HG03378 (cell line): ENCODE data around the gene OPHN1.

Source experiments
- ATAC-seq: cut with Tn5 transposase; IDR thresholded peaks from one replicate; pipeline ENCODE4 v1.9.1; 2021; ENCODE audit warnings: mild to moderate bottlenecking, moderate library complexity; ENCODE audit not compliant: unreplicated experiment

The OPHN1 gene

DNA sequence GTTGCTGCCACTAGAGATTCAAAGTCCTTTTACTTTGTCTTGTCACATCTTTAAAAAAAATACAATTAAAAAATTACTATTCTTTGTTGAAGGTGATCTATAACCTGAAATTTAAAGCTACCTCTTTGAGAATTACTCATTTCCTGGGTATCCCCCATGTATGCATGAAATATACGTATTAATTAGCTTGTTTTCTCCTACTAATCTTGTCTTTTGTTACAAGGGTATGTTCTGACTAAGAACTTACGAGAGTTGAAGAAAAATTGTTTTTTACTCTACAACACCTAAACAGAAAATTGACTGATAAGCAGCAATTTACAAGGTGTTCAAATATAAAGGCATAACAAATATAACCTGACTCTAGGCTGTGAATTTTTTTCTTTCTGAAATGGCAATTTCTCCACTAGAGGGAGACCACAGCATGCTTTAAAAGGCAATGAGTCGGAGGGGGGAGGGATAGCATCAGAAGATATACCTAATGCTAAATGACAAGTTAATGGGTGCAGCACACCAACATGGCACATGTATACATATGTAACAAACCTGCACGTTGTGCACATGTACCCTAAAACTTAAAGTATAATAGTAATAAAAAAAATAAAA, 249.6 kb downstream of the OPHN1 start:
- no peak for ATAC-seq

DNA sequence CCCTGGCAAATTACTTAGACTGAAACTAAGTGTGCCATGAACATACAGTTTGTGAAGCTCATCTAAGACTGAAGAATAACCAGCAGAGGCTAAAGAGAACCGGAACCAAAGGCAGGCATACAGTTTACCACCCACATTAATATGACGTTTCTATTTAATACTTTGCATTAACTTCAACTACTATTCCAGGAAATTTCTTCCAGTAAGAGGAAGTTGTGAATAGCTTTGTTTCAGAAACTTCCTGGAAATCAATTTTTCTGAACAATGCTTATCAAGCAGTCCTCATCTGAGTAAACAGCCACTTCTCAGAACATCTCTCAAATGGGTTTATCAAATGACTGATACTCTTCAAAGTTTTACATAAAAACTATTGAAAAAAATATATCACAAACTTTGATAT, 252.7 kb downstream of the OPHN1 start:
- no peak for ATAC-seq

DNA sequence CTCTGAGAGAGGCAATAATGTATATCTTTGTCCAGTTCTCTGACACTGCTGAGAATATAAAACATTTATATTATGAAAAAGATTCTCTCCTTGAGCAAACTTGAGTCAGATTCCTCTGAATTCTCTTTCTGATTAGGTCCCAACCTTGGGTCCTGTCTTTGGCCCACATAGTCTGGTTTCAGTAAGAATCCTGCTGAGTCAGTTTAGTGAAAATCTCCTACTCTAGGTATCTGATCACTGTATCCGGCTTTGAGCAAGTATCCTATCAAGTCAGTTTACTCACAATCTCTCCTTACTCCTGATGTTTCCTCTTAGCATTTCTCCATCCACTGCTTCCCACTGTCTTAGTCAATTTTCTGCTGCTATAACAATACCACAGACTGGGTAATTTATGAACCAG, 253.9 kb downstream of the OPHN1 start:
- ATAC-seq: no peak

DNA sequence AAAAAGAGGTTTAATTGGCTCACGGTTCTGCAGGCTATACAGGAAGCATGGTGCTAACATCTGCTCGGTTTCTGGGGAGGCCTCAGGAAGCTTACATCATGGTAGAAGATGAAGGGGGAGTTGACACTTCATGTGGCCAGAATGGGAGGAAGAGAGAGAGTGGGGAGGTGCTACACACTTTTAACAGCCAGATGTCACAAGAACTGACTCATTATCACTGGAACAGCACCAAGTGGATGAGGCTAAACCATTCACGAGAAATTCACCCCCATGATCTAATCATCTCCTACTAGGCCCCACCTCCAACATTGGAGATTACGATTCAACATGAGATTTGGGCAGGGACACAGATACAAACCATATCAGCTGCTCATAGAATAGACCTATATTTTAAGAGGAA, 255.8 kb downstream of the OPHN1 start:
- ATAC-seq: no peak

DNA sequence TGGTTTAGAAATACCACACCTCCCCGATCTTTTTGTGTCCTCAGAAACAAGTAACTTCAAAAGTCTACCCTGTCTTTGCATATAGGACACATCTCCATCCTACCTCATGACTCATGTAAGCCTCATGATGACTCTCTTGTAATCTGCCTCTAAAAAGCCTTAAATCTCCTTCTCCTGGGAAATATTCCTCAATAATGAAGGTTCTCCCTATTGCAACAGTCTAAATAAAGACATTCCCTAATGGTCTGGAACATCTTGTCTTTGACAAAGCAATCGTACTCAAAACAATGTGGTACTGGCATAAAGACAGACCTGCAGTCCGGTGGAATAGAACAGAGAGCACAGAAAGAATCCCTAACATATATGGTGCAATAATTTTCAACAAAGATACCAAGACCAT, 257.7 kb downstream of the OPHN1 start:
- no peak for ATAC-seq

DNA sequence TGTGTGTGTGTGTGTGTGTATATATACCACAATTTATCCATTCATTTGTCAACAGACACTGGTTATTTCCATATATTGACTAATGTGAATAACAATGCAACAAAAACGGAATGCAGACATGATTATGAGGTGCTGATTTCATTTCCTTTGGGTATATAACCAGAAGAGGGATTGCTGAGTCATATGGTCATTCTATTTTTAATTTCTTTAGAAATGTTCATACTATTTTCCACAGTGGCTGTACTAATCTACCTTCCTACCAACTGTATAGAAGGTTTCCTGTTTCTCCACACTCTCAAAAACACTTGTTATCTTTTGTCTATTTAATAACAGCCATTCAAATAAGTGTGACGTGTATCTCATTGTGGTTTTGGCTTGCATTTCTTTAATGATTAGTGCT, 269.9 kb downstream of the OPHN1 start:
- ATAC-seq: no peak

DNA sequence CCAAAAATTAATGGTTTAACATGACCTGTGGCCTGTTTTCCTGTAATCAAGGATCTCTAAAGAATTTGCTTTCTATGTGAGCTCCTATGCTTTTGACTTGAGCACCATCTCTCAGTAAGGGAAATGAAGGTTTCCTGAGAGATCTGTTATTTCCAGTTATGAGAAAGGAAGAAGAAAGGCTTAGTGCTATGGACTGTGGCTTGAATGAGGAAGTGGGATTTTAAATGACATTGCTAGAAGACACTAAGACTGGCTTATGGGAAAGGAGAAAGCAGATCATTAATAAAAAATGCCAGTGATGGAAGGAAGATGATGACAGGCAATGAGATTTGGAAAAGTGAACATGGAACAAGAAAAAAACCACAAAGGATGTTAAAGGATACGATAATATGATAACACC, 285.4 kb downstream of the OPHN1 start:
- ATAC-seq: no peak

DNA sequence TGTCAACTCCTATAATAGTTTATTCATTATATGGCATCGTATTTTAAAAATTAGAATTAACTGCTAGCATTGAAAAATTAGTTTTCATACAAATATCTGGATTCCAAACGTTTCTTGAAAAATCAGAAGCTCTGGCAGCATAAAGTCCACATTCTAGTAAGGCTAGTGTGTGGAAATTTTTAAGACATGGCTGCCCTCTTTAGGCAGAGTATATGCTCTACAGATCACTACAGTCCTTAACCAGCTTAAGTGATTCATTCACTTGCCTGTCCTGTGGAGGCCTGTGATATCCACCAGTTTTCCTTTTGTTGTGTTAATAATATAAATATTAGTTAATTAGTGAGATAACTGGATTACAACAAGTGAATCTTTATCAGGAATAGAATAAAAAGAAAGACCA, 287.2 kb downstream of the OPHN1 start:
- no peak for ATAC-seq

DNA sequence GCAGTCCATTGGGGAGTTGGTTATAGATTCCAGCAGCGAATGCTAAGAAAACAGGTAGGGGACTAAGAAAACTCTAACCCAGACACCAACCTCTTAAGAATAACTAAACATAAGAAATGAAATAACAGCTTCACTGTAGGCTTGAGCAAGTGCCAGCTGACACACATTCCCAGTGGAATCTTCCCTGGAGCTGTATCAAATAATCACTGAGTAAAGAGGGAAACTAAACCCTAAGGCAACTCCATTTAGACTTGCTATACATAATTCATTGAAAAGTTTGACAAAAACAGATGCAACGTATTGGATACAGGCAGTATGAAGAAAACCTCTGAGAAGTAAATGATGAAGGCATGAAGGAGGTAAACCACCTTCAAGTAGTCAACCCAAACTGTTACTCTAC, 293.5 kb downstream of the OPHN1 start:
- ATAC-seq: no peak

DNA sequence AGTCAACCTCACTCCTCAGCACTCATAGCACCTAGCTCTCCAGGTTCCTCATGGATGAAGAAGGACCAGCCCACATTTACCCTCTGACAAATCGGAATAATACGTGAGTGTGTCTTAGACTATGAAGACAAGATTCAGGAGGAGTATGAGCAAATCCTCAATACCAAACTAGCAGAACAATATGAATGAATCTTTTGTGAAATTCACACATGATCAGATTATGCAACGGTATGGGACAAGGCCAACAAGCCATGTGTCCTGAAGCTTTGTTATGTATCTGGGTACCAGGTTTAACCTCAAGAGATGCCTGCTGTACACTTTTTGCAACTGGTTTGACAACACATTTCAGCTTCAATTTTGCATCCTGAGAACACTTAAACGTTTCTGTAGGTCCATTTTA, 300.1 kb downstream of the OPHN1 start:
- ATAC-seq: no peak

DNA sequence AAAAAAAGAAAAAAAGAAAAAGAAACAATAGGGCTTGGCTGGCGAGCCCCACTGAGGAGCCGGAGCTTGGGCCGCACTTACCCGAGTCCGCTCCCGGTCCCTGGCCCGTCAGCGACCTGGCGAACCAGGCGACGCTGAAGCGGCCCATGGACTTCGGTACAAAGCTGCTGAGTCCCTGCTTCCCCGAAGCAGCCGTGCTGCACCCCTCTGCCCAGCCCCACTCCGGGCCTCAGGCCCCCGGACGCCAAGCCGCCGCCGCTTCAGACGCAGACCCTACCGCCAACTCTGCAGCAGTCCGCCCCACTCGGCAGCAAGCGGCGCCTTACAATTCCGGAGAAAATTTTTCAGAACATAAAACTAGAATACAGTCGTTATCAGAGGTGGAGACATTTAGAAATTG, 300.5 kb downstream of the OPHN1 start:
- ATAC-seq: no peak

DNA sequence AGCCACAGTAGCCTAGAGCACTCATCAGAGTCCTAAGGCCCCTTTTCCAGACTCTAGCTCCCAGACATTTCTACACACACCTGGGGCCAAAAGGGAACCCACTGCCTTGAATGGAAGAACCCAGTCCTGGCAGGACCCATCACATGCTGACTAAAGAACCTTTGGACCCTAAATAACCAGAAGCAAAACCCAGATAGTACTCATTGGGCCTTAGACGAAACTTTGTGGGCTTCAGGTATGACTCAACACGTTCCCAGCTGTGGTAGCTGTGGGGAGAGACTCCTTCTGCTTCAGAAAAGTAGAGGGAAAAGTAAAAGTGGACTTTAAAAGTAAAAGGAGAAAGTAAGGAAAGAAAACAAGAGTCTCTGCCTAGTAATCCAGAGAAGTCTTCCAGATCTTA, 311.5 kb downstream of the OPHN1 start:
- no peak for ATAC-seq

DNA sequence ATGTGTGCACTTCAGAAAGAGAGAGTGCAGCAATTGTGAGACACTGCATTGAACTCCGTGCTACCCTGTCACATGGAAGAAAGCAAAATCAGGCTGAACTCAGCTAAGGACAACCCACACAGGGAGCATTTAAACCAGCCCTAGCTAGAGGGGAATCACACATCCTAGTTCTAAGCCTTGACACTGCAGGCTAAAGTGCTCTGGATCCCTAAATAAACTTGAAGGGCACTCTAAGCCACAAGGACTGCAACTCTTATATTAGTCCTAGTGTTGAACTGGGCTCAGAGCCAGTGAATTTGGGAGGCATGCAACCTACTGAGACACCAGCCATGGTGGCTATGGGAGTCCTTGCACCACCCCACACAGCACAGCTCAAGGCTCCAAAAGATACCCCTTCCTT, 311.9 kb downstream of the OPHN1 start:
- ATAC-seq: no peak

DNA sequence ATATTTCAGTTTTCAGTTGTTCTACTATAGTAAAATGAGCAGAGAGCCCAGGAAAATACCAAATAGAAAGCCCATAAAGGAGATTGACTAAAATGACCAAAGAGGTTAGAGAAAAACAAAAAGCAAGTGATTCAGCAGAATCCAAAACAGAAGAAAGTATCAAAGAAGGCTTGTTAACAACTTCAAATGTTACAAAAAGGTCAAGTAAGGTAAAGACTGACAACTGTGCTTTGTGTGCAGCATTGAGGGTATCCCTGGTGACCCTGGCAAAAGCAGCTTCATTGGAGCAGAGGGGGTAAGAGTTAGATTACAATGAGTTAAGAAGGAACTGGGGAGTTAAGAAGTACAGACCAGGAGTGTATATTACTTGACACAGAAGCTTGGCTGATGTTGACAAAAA, 317.9 kb downstream of the OPHN1 start:
- no peak for ATAC-seq

DNA sequence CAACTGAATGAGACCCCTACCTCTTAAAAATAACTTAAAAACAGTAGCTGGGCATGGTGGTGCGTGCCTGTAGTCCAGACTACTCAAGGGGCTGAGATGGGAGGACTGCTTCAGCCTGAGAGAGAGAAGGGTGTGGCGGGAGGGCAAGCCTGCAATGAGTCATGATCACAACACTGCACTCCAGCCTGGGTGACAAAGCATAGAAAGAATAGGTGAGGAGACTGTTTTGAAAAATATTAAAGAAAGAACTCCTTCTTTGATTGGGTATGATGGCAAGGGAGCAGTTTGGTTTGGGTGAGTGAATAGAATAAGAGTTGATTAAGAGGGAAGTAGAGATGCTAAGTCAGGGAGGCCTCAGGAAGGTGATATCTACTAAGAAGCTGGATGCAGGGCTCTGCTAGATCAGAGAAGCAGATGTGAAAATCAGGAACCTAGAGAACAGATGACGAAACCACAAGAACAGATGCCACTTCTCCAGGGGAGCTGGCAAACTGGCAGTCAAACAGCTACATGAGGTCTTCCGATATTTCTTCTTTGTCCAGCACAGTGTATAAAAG, 318.6 kb downstream of the OPHN1 start:
- ATAC-seq: no peak

DNA sequence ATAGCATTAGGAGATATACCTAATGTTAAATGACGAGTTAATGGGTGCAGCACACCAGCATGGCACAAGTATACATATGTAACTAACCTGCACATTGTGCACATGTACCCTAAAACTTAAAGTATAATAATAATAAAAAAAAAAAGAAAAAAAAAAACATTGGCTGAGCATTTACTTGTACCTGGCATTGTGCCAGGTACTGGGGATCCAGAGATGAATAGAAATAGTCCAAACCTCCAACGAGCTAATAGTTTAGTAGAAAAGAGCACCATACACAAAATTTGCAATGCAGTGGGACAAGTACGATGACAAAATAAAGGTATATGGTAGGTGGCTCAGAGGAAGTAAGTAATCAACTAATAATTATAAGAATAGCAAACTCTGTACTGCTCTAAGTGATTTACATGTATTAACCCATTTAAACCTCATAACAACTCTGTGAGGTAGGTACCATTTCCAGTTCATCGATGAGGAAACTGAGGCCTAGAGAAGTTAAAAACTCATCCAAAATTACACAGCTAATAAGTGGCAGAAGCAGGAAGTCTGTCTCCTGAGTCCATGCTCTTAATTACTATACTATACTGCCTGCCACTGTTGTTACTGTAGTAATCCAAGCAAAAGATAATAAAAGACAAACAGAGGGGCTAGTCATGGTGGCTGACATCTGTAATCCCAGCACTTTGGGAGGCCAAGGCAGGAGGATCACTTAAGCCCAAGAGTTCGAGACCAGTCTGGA, 319.3 kb downstream of the OPHN1 start:
- no peak for ATAC-seq

DNA sequence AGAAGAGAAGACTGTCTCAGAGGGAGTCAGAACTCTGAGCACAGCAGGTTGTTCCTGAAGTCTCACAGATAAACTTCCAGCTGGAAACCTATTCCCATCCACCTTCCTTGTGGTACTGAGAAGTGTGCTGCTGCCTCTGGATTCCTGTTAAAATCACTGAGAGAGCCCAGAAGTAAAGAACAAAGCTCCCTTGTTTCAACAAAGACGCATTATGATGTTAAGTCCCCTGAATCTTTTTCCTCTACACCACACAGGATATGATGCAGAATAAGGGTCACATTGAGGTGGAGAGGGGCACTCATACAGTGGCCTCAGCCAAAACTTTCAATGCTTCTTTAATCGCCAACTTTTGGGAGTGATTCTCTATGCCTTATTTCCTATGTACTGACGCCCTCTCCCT, 321.0 kb downstream of the OPHN1 start:
- ATAC-seq: no peak

DNA sequence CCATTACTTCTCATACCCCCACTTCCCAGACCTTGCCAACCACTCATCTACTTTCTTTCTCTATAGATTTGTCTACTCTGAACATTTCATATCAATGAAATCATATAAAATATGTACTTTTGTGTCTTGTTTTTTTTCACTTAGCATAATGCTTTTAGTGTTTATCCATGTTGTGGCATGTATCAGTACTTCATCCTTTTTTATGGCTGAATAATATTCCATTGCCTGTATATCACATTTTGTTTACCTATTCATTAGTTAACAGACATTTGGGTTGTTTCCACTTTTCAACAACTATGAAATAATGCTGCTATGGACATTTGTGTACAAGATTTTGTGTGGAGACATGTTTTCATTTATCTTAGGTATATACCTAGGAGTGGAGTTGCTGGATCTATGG, 324.1 kb downstream of the OPHN1 start:
- ATAC-seq: no peak

DNA sequence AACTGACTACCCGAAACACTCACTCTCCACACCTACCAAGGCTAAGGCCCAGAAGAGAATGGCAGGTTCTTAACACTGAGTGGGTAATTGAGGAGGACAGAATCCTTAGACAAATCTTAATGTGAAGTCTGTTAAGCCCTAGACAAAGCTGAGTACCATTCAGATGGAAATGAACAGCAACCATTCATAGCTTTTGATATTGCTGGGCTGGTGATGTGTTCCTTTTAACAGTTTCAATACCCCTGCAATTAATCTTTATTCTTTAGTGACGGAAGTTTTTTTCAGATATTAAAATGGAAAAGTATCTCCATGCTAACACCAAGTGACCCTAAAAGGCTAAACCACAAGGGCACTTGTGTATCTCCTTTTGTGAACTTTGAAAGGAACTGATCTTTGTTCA, 334.9 kb downstream of the OPHN1 start:
- ATAC-seq: no peak

DNA sequence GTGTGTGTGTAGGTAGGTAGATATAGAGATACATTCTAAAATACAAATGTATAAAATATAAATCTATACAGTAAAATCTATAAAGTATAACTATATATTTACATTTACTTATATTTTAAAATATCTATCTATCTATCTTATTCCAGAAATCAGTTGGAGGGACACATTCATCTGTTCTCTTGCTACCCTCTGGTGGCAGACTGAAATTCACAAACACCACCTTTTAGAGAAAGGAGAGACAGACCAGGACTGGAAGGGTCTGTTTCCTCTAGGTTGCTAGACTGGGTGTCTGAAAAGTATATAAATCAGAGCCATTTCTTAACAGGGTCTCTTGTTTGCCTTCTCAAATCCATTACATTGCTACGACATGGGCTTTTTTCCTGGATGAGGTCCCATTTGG, 343.0 kb downstream of the OPHN1 start:
- no peak for ATAC-seq

DNA sequence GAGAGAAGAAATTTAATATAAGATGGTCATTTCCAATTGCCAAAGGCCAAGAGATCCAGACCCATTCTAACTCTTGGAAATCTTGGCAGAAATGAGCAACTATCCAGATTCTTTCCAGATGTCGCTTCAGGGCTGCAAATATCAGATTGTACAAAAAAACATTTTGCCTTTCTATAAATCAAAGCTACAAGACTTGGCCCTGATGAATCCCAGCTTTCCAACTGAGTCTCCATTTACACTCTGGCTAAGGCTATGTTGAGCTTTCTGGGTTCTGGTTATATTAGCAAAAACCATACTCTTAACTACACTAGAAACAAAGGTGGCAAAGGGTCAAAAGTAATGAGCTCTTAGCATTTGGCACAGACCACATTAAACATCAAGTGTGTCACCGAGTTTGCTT, 345.8 kb downstream of the OPHN1 start:
- ATAC-seq: no peak

DNA sequence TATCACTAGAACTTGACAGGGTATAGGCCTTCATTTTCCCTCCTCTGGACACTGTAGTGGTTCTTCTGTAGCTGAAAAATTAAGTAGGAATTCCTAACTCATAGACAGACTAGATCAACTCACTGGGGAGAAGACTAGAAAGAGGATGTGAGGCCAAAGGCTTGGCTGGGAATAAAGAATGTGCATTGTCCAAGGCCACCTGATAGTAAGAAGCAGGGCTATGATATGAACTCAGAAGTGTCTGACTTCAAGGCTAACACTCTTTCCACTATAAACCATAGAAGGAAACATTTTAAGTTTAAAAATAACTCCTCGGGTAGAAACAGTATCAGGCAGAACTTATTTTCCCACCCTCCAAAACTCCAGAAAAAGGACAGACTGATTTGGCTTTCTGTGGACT, 346.6 kb downstream of the OPHN1 start:
- ATAC-seq: no peak

DNA sequence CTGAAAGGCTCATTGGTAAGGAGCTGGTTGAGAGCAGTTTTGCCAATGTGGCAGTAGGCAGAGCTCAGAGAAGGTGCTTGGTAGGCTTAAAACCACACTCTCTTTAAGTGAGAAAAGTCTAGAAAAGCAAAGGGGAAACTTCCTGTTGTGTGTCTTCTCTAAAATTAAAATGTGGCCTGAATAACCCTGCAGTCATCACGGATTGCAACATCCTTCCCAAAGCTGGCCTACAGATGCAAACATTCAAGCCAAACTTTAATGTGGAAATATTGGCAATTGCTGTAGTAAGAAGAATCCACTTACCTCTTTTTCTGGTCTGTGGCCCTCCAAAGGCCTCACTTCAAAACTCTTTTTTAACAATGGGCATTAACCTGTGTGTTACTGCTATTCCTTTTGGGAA, 348.5 kb downstream of the OPHN1 start:
- ATAC-seq: no peak
